Astrocyte (in vitro differentiated cells and primary cell): ENCODE data around the gene FTCD. TPM values are rescaled to one million over a fixed set of nuclear protein-coding genes. Genes with fewer than 3 reads are reported as not detected.

ENCODE experiments used
- DNase-seq: peaks from one replicate; pipeline ENCODE4 v3.0.0-alpha.2; 2010; ENCODE audit warnings: low read depth
- FAIRE-seq: peaks from 2 replicates; lab custom pipeline; 2011; peaks lifted over from hg19 to GRCh38; lab: Jason Lieb, UNC
- H2AFZ ChIP-seq: 2 replicates; pipeline ENCODE4 v1.6.0; 2012; ENCODE audit warnings: low read depth, low read length, inconsistent platforms
- H3K27ac ChIP-seq: 2 replicates; pipeline ENCODE4 v1.5.1; 2011; ENCODE audit warnings: low read depth, low read length, inconsistent platforms
- H3K27me3 ChIP-seq: 2 replicates; pipeline ENCODE4 v1.6.0; 2011; ENCODE audit warnings: low read length, inconsistent platforms; ENCODE audit not compliant: insufficient read depth
- H3K36me3 ChIP-seq: 2 replicates; pipeline ENCODE4 v1.5.1; 2011; ENCODE audit warnings: low read length, inconsistent platforms; ENCODE audit not compliant: insufficient read depth
- H3K4me1 ChIP-seq: 2 replicates; pipeline ENCODE4 v1.5.1; 2011; ENCODE audit warnings: low read length, inconsistent platforms; ENCODE audit not compliant: insufficient read depth
- H3K4me2 ChIP-seq: 2 replicates; pipeline ENCODE4 v1.6.0; 2012; ENCODE audit warnings: low read length, inconsistent platforms
- H3K4me3 ChIP-seq: 2 replicates; pipeline ENCODE4 v1.5.1; 2011; ENCODE audit warnings: low read depth, mild to moderate bottlenecking, low read length, inconsistent platforms; ENCODE audit not compliant: insufficient read depth
- H3K79me2 ChIP-seq: 2 replicates; pipeline ENCODE4 v1.6.0; 2012; ENCODE audit warnings: mild to moderate bottlenecking, low read length, inconsistent platforms; ENCODE audit not compliant: insufficient read depth
- H3K9ac ChIP-seq: 2 replicates; pipeline ENCODE4 v1.6.0; 2012; ENCODE audit warnings: mild to moderate bottlenecking, low read length, inconsistent platforms
- H3K9me3 ChIP-seq: 2 replicates; pipeline ENCODE4 v1.5.1; 2012; ENCODE audit warnings: low read depth, mild to moderate bottlenecking, low read length, inconsistent platforms; ENCODE audit not compliant: insufficient read depth
- H4K20me1 ChIP-seq: 2 replicates; pipeline ENCODE4 v1.6.0; 2012; ENCODE audit warnings: low read length, inconsistent platforms; ENCODE audit not compliant: insufficient read depth
- H3K27ac Mint-ChIP-seq: one replicate; pipeline ENCODE4 v1.8.0; 2021; ENCODE audit warnings: mild to moderate bottlenecking, mixed read lengths; ENCODE audit not compliant: unreplicated experiment
- H3K27me3 Mint-ChIP-seq: one replicate; pipeline ENCODE4 v1.8.0; 2021; ENCODE audit warnings: low read depth, mixed read lengths; ENCODE audit not compliant: unreplicated experiment
- H3K36me3 Mint-ChIP-seq: one replicate; pipeline ENCODE4 v1.8.0; 2021; ENCODE audit warnings: low read depth, mixed read lengths; ENCODE audit not compliant: unreplicated experiment
- H3K4me1 Mint-ChIP-seq: one replicate; pipeline ENCODE4 v1.8.0; 2021; ENCODE audit warnings: low read depth, mixed read lengths; ENCODE audit not compliant: unreplicated experiment
- H3K4me3 Mint-ChIP-seq: one replicate; pipeline ENCODE4 v1.8.0; 2021; ENCODE audit warnings: mild to moderate bottlenecking, moderate library complexity, mixed read lengths; ENCODE audit not compliant: unreplicated experiment
- H3K9me3 Mint-ChIP-seq: one replicate; pipeline ENCODE4 v1.8.0; 2021; ENCODE audit warnings: mild to moderate bottlenecking, mixed read lengths; ENCODE audit not compliant: unreplicated experiment
- CTCF ChIP-seq: IDR thresholded peaks from 2 replicates; pipeline ENCODE4 v1.5.1; 2011; ENCODE audit warnings: low read depth, mild to moderate bottlenecking, inconsistent platforms, low read length, moderate library complexity; ENCODE audit not compliant: insufficient read depth
- EZH2 ChIP-seq: IDR thresholded peaks from 2 replicates; pipeline ENCODE4 v1.6.1; 2012; ENCODE audit warnings: mild to moderate bottlenecking, low read length, inconsistent platforms; ENCODE audit not compliant: insufficient read depth
- total RNA-seq: library from RNA; stranded (reverse); gene quantifications from 2 replicates; pipeline ENCODE4 v1.2.1, GENCODE V29; 2021

The FTCD gene
- total RNA-seq, 1 donor from 2014 or later = 1.9 TPM

- no peaks in the 10 kb centered on the region for H4K20me1 ChIP-seq
- H3K9me3 Mint-ChIP-seq = peaks cover 28% of the 10 kb centered on the region
- H3K9me3 ChIP-seq = peaks cover 5% of the 10 kb centered on the region
- TF ChIP-seq EZH2 (no peak), CTCF (no peak)
- H3K4me3 Mint-ChIP-seq = no peak overlapping the region
- peaks cover 2% of the 10 kb centered on the region for H3K27me3 Mint-ChIP-seq
- no peak overlapping the region for H3K4me2 ChIP-seq
- no peaks in the 10 kb centered on the region for H3K79me2 ChIP-seq
- H3K36me3 Mint-ChIP-seq = peaks cover 2% of the 10 kb centered on the region
- no peak for DNase-seq
- H3K36me3 ChIP-seq = no peaks in the 10 kb centered on the region
- H3K9ac ChIP-seq = no peak overlapping the region
- no peak overlapping the region for H3K4me3 ChIP-seq
- H3K27ac ChIP-seq = no peak overlapping the region
- H3K4me1 Mint-ChIP-seq = no peaks in the 10 kb centered on the region
- no peak overlapping the region for H2AFZ ChIP-seq
- peaks cover 17% of the 10 kb centered on the region for H3K4me1 ChIP-seq
- H3K27ac Mint-ChIP-seq = no peak overlapping the region
- no peak for FAIRE-seq
- H3K27me3 ChIP-seq = no peaks in the 10 kb centered on the region
These were observed 67.2 kb downstream of the FTCD start for GRCh38 chr21:46088189-46088588.

- Mint-ChIP-seq H3K4me1 (no peaks in the 10 kb centered on the region), H3K36me3 (peaks cover 2% of the 10 kb centered on the region), H3K4me3 (no peak overlapping the region), H3K27me3 (peaks cover 2% of the 10 kb centered on the region), H3K27ac (no peak overlapping the region), H3K9me3 (peaks cover 27% of the 10 kb centered on the region)
- no peak overlapping the region for H3K4me3 ChIP-seq
- FAIRE-seq (no peak), DNase-seq (no peak)
- peaks cover 12% of the 10 kb centered on the region for H3K4me1 ChIP-seq
- H2AFZ ChIP-seq = no peak overlapping the region
- H3K36me3 ChIP-seq = no peaks in the 10 kb centered on the region
- TF ChIP-seq EZH2 (no peak), CTCF (no peak)
- no peak overlapping the region for H3K4me2 ChIP-seq
- peaks cover 5% of the 10 kb centered on the region for H3K9me3 ChIP-seq
- no peak overlapping the region for H3K27ac ChIP-seq
- no peaks in the 10 kb centered on the region for H4K20me1 ChIP-seq
- H3K27me3 ChIP-seq = no peaks in the 10 kb centered on the region
- no peaks in the 10 kb centered on the region for H3K79me2 ChIP-seq
- no peak overlapping the region for H3K9ac ChIP-seq
These were observed 67.7 kb downstream of the FTCD start for GRCh38 chr21:46087641-46088040.

Other genes with a start within 250 kb of the FTCD start
- gene COL6A1, start 173.8 kb downstream of the FTCD start, total RNA-seq = 131 and 173 TPM in 2 replicates
- gene COL6A2, start 57.5 kb downstream of the FTCD start, total RNA-seq = 120 and 194 TPM in 2 replicates
- 15.8 and 17.8 TPM in 2 replicates for gene SPATC1L, start 28.9 kb upstream of the FTCD start, total RNA-seq
- 58.1 and 83.2 TPM in 2 replicates for gene LSS, start 73.2 kb upstream of the FTCD start, total RNA-seq
- 84.2 and 86.7 TPM in 2 replicates for gene MCM3AP, start 130.0 kb upstream of the FTCD start, total RNA-seq
- gene YBEY, start 130.8 kb upstream of the FTCD start, total RNA-seq = 13.5 and 16.8 TPM in 2 replicates
- gene C21orf58, start 168.3 kb upstream of the FTCD start, total RNA-seq = 3.1 and 3.2 TPM in 2 replicates
- gene PCNT, start 168.6 kb upstream of the FTCD start, total RNA-seq = 19.9 and 23.4 TPM in 2 replicates